IMR-90 (cell line): ENCODE data around the gene SPIN2A. TPM values are rescaled to one million over a fixed set of nuclear protein-coding genes. Genes with fewer than 3 reads are reported as not detected.

Experiments used
- ATAC-seq: fragments of 200-7000 bp; cut with Tn5 transposase; 2 replicates; pipeline ENCODE4 v1.9.1; 2020; ENCODE audit warnings: low read depth, mild to moderate bottlenecking, moderate library complexity
- BruUV-seq: library from RNA; stranded (reverse); fragments of 400-500 nt; replicated peaks from 2 replicates; lab custom pipeline; 2021; lab: Mats Ljungman, UMichigan
- CTCF ChIA-PET: fragments of 300-600 bp; formaldehyde crosslinking; extraction: SDS; loops from one replicate; lab custom pipeline; 2021; ENCODE audit warnings: antibody characterized with exemption; lab: Yijun Ruan, JAX
- POLR2A ChIA-PET: fragments of 300-600 bp; sonication (Branson Sonifier 250); formaldehyde crosslinking; loops from one replicate; lab custom pipeline; 2022; ENCODE audit warnings: antibody characterized with exemption; ENCODE audit not compliant: unreplicated experiment; lab: Charles Lee
- DNase-seq: peaks from one replicate; pipeline ENCODE4 v3.0.0; 2013
- H2AFZ ChIP-seq: replicated peaks from 2 replicates; pipeline ENCODE3; 2013; ENCODE audit warnings: low read length, mild to moderate bottlenecking; ENCODE audit not compliant: poor library complexity
- H2AK5ac ChIP-seq: 2 replicates; pipeline ENCODE4 v1.6.1; 2013; ENCODE audit warnings: low read depth, low read length, inconsistent platforms
- H2AK9ac ChIP-seq: replicated peaks from 2 replicates; pipeline ENCODE3; 2013; ENCODE audit warnings: mild to moderate bottlenecking, low read depth, low read length, moderate library complexity; ENCODE audit not compliant: poor library complexity
- H2BK120ac ChIP-seq: 2 replicates; pipeline ENCODE4 v1.6.1; 2013; ENCODE audit warnings: low read depth, low read length, inconsistent platforms
- H2BK15ac ChIP-seq: 3 replicates; pipeline ENCODE4 v1.6.1; 2013; ENCODE audit warnings: low read depth, low read length, inconsistent platforms
- H2BK20ac ChIP-seq: 2 replicates; pipeline ENCODE4 v1.6.1; 2013; ENCODE audit warnings: low read depth, mild to moderate bottlenecking, inconsistent platforms, low read length, moderate library complexity
- H2BK5ac ChIP-seq: 2 replicates; pipeline ENCODE4 v1.6.1; 2013; ENCODE audit warnings: mild to moderate bottlenecking, low read depth, low read length, inconsistent platforms; ENCODE audit not compliant: poor library complexity, severe bottlenecking
- H3K14ac ChIP-seq: replicated peaks from 2 replicates; pipeline ENCODE4 v1.6.1; 2013; ENCODE audit warnings: low read depth, low read length, inconsistent platforms
- H3K18ac ChIP-seq: 2 replicates; pipeline ENCODE4 v1.6.1; 2013; ENCODE audit warnings: low read depth, low read length, control low read depth
- H3K23ac ChIP-seq: 2 replicates; pipeline ENCODE4 v1.6.1; 2013; ENCODE audit warnings: low read depth, low read length, inconsistent platforms
- H3K27ac ChIP-seq: 2 replicates; pipeline ENCODE4 v1.5.1; 2013; ENCODE audit warnings: mild to moderate bottlenecking, control low read depth, low read length; ENCODE audit not compliant: insufficient read depth
- H3K27me3 ChIP-seq: 2 replicates; pipeline ENCODE4 v1.6.1; 2013; ENCODE audit warnings: low read length; ENCODE audit not compliant: control insufficient read depth, insufficient read depth
- H3K36me3 ChIP-seq: 2 replicates; pipeline ENCODE4 v1.6.1; 2013; ENCODE audit warnings: low read length, mixed read lengths; ENCODE audit not compliant: control insufficient read depth, insufficient read depth
- H3K4ac ChIP-seq: 2 replicates; pipeline ENCODE4 v1.6.1; 2013; ENCODE audit warnings: low read depth, low read length, inconsistent platforms
- H3K4me1 ChIP-seq: 2 replicates; pipeline ENCODE4 v1.6.1; 2013; ENCODE audit warnings: low read length, mixed read lengths; ENCODE audit not compliant: control insufficient read depth, insufficient read depth
- H3K4me2 ChIP-seq: 2 replicates; pipeline ENCODE4 v1.6.1; 2013; ENCODE audit warnings: low read depth, mild to moderate bottlenecking, control low read depth, low read length, moderate library complexity
- H3K4me3 ChIP-seq: 2 replicates; pipeline ENCODE4 v1.5.1; 2013; ENCODE audit warnings: low read depth, mild to moderate bottlenecking, control low read depth, low read length, moderate library complexity; ENCODE audit not compliant: insufficient read depth
- H3K56ac ChIP-seq: 2 replicates; pipeline ENCODE4 v1.6.1; 2013; ENCODE audit warnings: low read length, inconsistent platforms; ENCODE audit not compliant: insufficient read depth; ENCODE audit errors: extremely low read depth
- H3K79me1 ChIP-seq, 2 experiments: 2 replicates each; pipeline ENCODE4 v1.6.1; 2013; ENCODE audit warnings: low read length in 2 of 2, inconsistent platforms in 1 of 2, low read depth in 1 of 2
- H3K9ac ChIP-seq: 2 replicates; pipeline ENCODE4 v1.6.1; 2013; ENCODE audit warnings: low read depth, low read length, control low read depth
- H3K9me1 ChIP-seq: 2 replicates; pipeline ENCODE4 v1.6.1; 2013; ENCODE audit warnings: low read length, inconsistent platforms; ENCODE audit not compliant: insufficient read depth
- H3K9me3 ChIP-seq: 2 replicates; pipeline ENCODE4 v1.6.1; 2013; ENCODE audit warnings: low read length; ENCODE audit not compliant: control insufficient read depth, insufficient read depth
- H4K20me1 ChIP-seq: 2 replicates; pipeline ENCODE4 v1.6.1; 2013; ENCODE audit warnings: low read length, inconsistent platforms; ENCODE audit not compliant: insufficient read depth
- H4K5ac ChIP-seq: 2 replicates; pipeline ENCODE4 v1.6.1; 2013; ENCODE audit warnings: mild to moderate bottlenecking, low read depth, low read length, control low read depth
- H4K8ac ChIP-seq, 2 experiments: 2 replicates each; pipeline ENCODE4 v1.6.1; 2013; ENCODE audit warnings: low read depth in 2 of 2, low read length in 2 of 2, control low read depth in 1 of 2, inconsistent platforms in 1 of 2
- H4K91ac ChIP-seq: 2 replicates; pipeline ENCODE4 v1.6.1; 2013; ENCODE audit warnings: low read depth, low read length, inconsistent platforms; ENCODE audit not compliant: insufficient read depth
- BHLHE40 ChIP-seq: fragments of 150-350 bp; IDR thresholded peaks from 2 replicates; pipeline ENCODE4 v1.6.1; 2016; ENCODE audit warnings: mild to moderate bottlenecking, low read depth, low read length
- CEBPB ChIP-seq: IDR thresholded peaks from 2 replicates; pipeline ENCODE4 v1.6.1; 2012; ENCODE audit warnings: low read depth, low read length, improper control_type of control experiment
- CHD1 ChIP-seq: IDR thresholded peaks from 2 replicates; pipeline ENCODE4 v1.6.1; 2012; ENCODE audit warnings: low read depth, low read length, improper control_type of control experiment
- FOS ChIP-seq: fragments of 150-350 bp; IDR thresholded peaks from 2 replicates; pipeline ENCODE4 v1.6.1; 2016; ENCODE audit warnings: low read depth, low read length
- MAFK ChIP-seq: IDR thresholded peaks from 2 replicates; pipeline ENCODE4 v1.6.1; 2012; ENCODE audit warnings: low read depth, low read length, improper control_type of control experiment
- MAZ ChIP-seq: IDR thresholded peaks from 2 replicates; pipeline ENCODE4 v1.6.1; 2012; ENCODE audit warnings: low read depth, mild to moderate bottlenecking, low read length, improper control_type of control experiment, moderate library complexity, borderline replicate concordance
- MXI1 ChIP-seq: IDR thresholded peaks from 2 replicates; pipeline ENCODE4 v1.6.1; 2012; ENCODE audit warnings: low read depth, mild to moderate bottlenecking, low read length, moderate library complexity, borderline replicate concordance
- NFE2L2 ChIP-seq: fragments of 150-350 bp; IDR thresholded peaks from 2 replicates; pipeline ENCODE4 v1.6.1; 2016; ENCODE audit warnings: low read depth, mild to moderate bottlenecking, low read length
- POLR2A ChIP-seq: IDR thresholded peaks from 2 replicates; pipeline ENCODE4 v1.6.1; 2012; ENCODE audit warnings: mild to moderate bottlenecking, low read depth, low read length
- RAD21 ChIP-seq: IDR thresholded peaks from 2 replicates; pipeline ENCODE4 v1.6.1; 2012; ENCODE audit warnings: low read length, improper control_type of control experiment
- RCOR1 ChIP-seq: IDR thresholded peaks from 2 replicates; pipeline ENCODE4 v1.6.1; 2012; ENCODE audit warnings: mild to moderate bottlenecking, low read length, improper control_type of control experiment; ENCODE audit not compliant: insufficient replicate concordance
- RFX5 ChIP-seq: IDR thresholded peaks from 2 replicates; pipeline ENCODE4 v1.8.0; 2012; ENCODE audit warnings: low read depth, mild to moderate bottlenecking, low read length, moderate library complexity
- SMC3 ChIP-seq: fragments of 150-350 bp; IDR thresholded peaks from 2 replicates; pipeline ENCODE4 v1.6.1; 2016; ENCODE audit warnings: low read depth, mild to moderate bottlenecking, antibody characterized with exemption, low read length, moderate library complexity
- WGBS, 2 experiments: methylation state at CpG; one replicate each; pipeline versions ENCODE4 v1.1.5 to v1.1.7; 2013; ENCODE audit warnings: missing lambda C conversion rate in 2 of 2; ENCODE audit not compliant: insufficient read length in 1 of 2; ENCODE audit errors: extremely low coverage in 2 of 2; 5-methylcytosine and 5-hydroxymethylcytosine counted together
- dilution Hi-C: fragments of 300-500 bp; cut with HindIII; formaldehyde crosslinking; loops from one replicate; pipeline ENCODE4 v1.14.3; 2018; ENCODE audit warnings: low sequenced_read_pairs; ENCODE audit not compliant: unreplicated experiment
- in situ Hi-C: fragments of 300-500 bp; cut with MboI; formaldehyde crosslinking; loops from 3 replicates; pipeline ENCODE4 v1.14.3; 2019; ENCODE audit warnings: low sequenced_read_pairs, inconsistent platforms, mixed read lengths
- intact Hi-C: fragments of 100-400 bp; cut with micrococcal nuclease; formaldehyde crosslinking; loops from 2 replicates; pipeline ENCODE4 v1.10.0; 2022
- polyA plus RNA-seq, 3 experiments: library from polyadenylated mRNA; depleted of rRNA; stranded (reverse); fragments of >200 nt; gene quantifications; 2 replicates each; pipeline ENCODE4 v1.2.3, GENCODE V29; 2012; ENCODE audit warnings: low replicate concordance in 1 of 3
- total RNA-seq: library from RNA; depleted of rRNA; stranded (reverse); fragments of >200 nt; gene quantifications from 2 replicates; pipeline ENCODE4 v1.2.3, GENCODE V29; 2012
- TF ChIP-seq, protein P1 (sequence below): fragments of 150-350 bp; IDR thresholded peaks from 2 replicates; pipeline ENCODE4 v1.6.1; 2016; ENCODE audit warnings: low read depth, mild to moderate bottlenecking, low read length, moderate library complexity, borderline replicate concordance
- TF ChIP-seq, protein P2 (sequence below): fragments of 150-350 bp; IDR thresholded peaks from 2 replicates; pipeline ENCODE4 v1.6.1; 2017; ENCODE audit warnings: mild to moderate bottlenecking, antibody characterized with exemption, low read length, low read depth
- TF ChIP-seq, protein P3 (sequence below): conservative IDR thresholded peaks from 2 replicates; pipeline ENCODE4 v1.5.1; 2012; ENCODE audit warnings: mild to moderate bottlenecking, low read depth, low read length, improper control_type of control experiment

SPIN2A gene
- total and polyA plus RNA-seq, 2 of the 4 experiments (the other 2 are of a cell fraction) = 0.18 to 0.63 TPM

DNA sequence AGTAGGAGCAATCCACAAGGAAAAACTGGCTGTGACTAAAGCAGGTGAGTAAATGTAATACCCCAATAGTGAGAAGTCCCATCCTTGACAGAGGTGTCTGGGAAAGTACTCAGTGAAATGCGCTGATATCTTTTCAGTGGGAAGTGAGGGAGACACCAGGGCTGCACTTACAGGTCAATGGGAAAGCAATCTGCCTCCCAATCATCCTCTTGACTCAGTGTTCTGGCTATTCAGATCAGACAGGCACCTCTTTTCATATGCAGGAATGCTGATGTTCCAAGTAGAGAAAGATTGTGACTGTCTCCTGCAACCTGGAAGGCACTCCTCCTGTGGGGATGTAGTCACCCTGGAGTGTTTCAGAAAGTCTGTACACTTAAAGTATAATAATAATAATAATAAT lies 39.9 kb upstream of the SPIN2A start:
- no peak overlapping the region for H4K91ac ChIP-seq
- DNase-seq = no peak
- no peak overlapping the region for H2AFZ ChIP-seq
- no peak overlapping the region for H3K56ac ChIP-seq
- no peak overlapping the region for H3K23ac ChIP-seq
- no peaks in the 10 kb centered on the region for H3K9me3 ChIP-seq
- ChIA-PET CTCF (no interaction called here), POLR2A (no interaction called here)
- no peaks in the 10 kb centered on the region for H3K79me1 ChIP-seq
- no peak for ATAC-seq
- no peak overlapping the region for H2AK9ac ChIP-seq
- no peaks in the 10 kb centered on the region for H3K4me1 ChIP-seq
- H3K4ac ChIP-seq = no peak overlapping the region
- no TSS peak for BruUV-seq
- no peak overlapping the region for H3K18ac ChIP-seq
- no peak overlapping the region for H3K4me2 ChIP-seq
- H3K36me3 ChIP-seq = no peaks in the 10 kb centered on the region
- no peak overlapping the region for H2AK5ac ChIP-seq
- no peaks in the 10 kb centered on the region for H3K27me3 ChIP-seq
- no peak for TF ChIP-seq POLR2A
- TF ChIP-seq CEBPB = no peak
- TF ChIP-seq RFX5 = no peak
- no peak for TF ChIP-seq BHLHE40
- TF ChIP-seq, protein P1, sequence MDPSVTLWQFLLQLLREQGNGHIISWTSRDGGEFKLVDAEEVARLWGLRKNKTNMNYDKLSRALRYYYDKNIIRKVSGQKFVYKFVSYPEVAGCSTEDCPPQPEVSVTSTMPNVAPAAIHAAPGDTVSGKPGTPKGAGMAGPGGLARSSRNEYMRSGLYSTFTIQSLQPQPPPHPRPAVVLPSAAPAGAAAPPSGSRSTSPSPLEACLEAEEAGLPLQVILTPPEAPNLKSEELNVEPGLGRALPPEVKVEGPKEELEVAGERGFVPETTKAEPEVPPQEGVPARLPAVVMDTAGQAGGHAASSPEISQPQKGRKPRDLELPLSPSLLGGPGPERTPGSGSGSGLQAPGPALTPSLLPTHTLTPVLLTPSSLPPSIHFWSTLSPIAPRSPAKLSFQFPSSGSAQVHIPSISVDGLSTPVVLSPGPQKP = no peak
- TF ChIP-seq, protein P2, sequence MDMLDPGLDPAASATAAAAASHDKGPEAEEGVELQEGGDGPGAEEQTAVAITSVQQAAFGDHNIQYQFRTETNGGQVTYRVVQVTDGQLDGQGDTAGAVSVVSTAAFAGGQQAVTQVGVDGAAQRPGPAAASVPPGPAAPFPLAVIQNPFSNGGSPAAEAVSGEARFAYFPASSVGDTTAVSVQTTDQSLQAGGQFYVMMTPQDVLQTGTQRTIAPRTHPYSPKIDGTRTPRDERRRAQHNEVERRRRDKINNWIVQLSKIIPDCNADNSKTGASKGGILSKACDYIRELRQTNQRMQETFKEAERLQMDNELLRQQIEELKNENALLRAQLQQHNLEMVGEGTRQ = no peak
- TF ChIP-seq MAFK = no peak
- TF ChIP-seq RCOR1 = no peak
- TF ChIP-seq, protein P3, sequence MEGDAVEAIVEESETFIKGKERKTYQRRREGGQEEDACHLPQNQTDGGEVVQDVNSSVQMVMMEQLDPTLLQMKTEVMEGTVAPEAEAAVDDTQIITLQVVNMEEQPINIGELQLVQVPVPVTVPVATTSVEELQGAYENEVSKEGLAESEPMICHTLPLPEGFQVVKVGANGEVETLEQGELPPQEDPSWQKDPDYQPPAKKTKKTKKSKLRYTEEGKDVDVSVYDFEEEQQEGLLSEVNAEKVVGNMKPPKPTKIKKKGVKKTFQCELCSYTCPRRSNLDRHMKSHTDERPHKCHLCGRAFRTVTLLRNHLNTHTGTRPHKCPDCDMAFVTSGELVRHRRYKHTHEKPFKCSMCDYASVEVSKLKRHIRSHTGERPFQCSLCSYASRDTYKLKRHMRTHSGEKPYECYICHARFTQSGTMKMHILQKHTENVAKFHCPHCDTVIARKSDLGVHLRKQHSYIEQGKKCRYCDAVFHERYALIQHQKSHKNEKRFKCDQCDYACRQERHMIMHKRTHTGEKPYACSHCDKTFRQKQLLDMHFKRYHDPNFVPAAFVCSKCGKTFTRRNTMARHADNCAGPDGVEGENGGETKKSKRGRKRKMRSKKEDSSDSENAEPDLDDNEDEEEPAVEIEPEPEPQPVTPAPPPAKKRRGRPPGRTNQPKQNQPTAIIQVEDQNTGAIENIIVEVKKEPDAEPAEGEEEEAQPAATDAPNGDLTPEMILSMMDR = no peak
- TF ChIP-seq RAD21 = no peak
- TF ChIP-seq MXI1 = no peak
- no peak for TF ChIP-seq NFE2L2
- no peak for TF ChIP-seq CHD1
- no peak for TF ChIP-seq SMC3
- TF ChIP-seq MAZ = no peak
- TF ChIP-seq FOS = no peak
- no peak overlapping the region for H3K4me3 ChIP-seq
- H2BK20ac ChIP-seq = no peak overlapping the region
- no peak overlapping the region for H4K8ac ChIP-seq
- no peaks in the 10 kb centered on the region for H3K9me1 ChIP-seq
- H2BK5ac ChIP-seq = no peak overlapping the region
- no CpG with 5 or more reads among the region's 1 CpG for WGBS, 2 experiments
- intact Hi-C loops = no loop called here
- in situ Hi-C loops = loop anchor here (5.0 kb wide), 1 partner anchor 35 kb away; no protein-coding TSS in a partner anchor
- no peak overlapping the region for H4K5ac ChIP-seq
- no peak overlapping the region for H3K9ac ChIP-seq
- H3K27ac ChIP-seq = no peak overlapping the region
- no peaks in the 10 kb centered on the region for H4K20me1 ChIP-seq
- dilution Hi-C loops = no loop called here
- H3K14ac ChIP-seq = no peak overlapping the region
- H2BK15ac ChIP-seq = no peak overlapping the region
- H2BK120ac ChIP-seq = no peak overlapping the region
